ENCODE results near the gene CORIN.

GRCh38 chr4:47746122-47746521 lies 91.7 kb downstream of the CORIN start:
- TF ChIP-seq CTCF (IDR thresholded peaks at IDR 0.05): no peak
- TF ChIP-seq POLR2AphosphoS5 (IDR thresholded peaks at IDR 0.05): no peak

All from breast epithelium (tissue), 3 donors.